GM18508 (cell line): Measurements from ENCODE around the gene PPP5C.
"Not testable (repeated sequence)": the region's sequence is repeated elsewhere in the genome, so short reads cannot be mapped to it uniquely, and the experiment has no call there.

Source experiments
- ATAC-seq: cut with Tn5 transposase; IDR thresholded peaks from one replicate; pipeline ENCODE4 v1.9.1; 2021; ENCODE audit warnings: moderate number of reproducible peaks; ENCODE audit not compliant: insufficient read depth, unreplicated experiment

PPP5C gene

GRCh38 chr19:46381756-46382345 is 35.0 kb downstream of the PPP5C start:
- no peak for ATAC-seq

GRCh38 chr19:46383171-46383815 is 36.4 kb downstream of the PPP5C start:
- no peak for ATAC-seq

- no peak for ATAC-seq
These were observed 37.0 kb downstream of the PPP5C start for GRCh38 chr19:46383846-46384245.

GRCh38 chr19:46384396-46384795 is 37.5 kb downstream of the PPP5C start:
- no peak for ATAC-seq

- no peak for ATAC-seq
These were observed 38.7 kb downstream of the PPP5C start for GRCh38 chr19:46385636-46386035.

- no peak for ATAC-seq
These were observed 39.3 kb downstream of the PPP5C start for GRCh38 chr19:46386151-46386550.

GRCh38 chr19:46386996-46387712 is 40.3 kb downstream of the PPP5C start:
- ATAC-seq = no peak

GRCh38 chr19:46387713-46388130 is 40.8 kb downstream of the PPP5C start:
- no peak for ATAC-seq

GRCh38 chr19:46388311-46389095 is 41.6 kb downstream of the PPP5C start:
- no peak for ATAC-seq

- ATAC-seq = no peak
These were observed 43.4 kb downstream of the PPP5C start for GRCh38 chr19:46390121-46390858.

GRCh38 chr19:46390866-46391265 is 44.0 kb downstream of the PPP5C start:
- ATAC-seq = no peak

GRCh38 chr19:46391296-46392251 is 44.7 kb downstream of the PPP5C start:
- no peak for ATAC-seq

- no peak for ATAC-seq
These were observed 45.4 kb downstream of the PPP5C start for GRCh38 chr19:46392252-46392801.

GRCh38 chr19:46392837-46393236 is 46.0 kb downstream of the PPP5C start:
- no peak for ATAC-seq

GRCh38 chr19:46393456-46394401 is 46.8 kb downstream of the PPP5C start:
- ATAC-seq = no peak

GRCh38 chr19:46394402-46394797 is 47.5 kb downstream of the PPP5C start:
- no peak for ATAC-seq

- not testable (repeated sequence) for ATAC-seq
These were observed 51.1 kb downstream of the PPP5C start for GRCh38 chr19:46397801-46398479.
